LNCAP (cell line): ENCODE data around the gene CHD9NB.

ENCODE experiments used
- TF ChIP-seq, protein P1 (sequence below): fragments of 450-650 bp; IDR thresholded peaks from 2 replicates; pipeline ENCODE4 v1.5.1; 2017; ENCODE audit warnings: mild to moderate bottlenecking

CHD9NB gene

DNA sequence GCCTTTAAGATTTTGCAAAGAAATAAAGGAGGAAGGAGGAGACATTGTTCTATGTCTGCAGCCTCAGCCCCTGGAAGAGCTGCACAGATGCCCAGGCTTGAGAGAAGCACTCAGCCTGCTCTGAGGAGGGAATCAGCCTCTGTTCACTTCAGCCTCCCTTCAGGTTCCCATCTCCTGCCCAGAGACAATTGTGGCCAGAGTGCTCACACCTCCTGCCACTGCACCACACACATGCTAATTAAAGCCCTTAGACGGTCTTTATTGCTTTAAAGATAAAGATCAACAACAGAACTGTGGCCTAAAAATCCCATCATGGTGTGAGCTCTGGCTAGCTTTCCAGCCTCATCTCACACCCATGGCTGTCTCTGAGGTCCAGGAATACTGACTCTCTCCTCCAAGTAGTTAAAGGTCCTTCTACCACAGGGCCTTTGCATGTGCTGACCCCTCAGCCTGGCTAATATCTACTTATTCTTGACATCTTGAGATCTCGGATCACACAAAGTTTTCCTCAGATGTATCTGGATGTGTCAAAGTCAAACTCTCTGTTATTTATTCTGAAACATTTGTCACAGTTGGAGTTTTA lies 33.8 kb downstream of the CHD9NB start:
- TF ChIP-seq, protein P1, sequence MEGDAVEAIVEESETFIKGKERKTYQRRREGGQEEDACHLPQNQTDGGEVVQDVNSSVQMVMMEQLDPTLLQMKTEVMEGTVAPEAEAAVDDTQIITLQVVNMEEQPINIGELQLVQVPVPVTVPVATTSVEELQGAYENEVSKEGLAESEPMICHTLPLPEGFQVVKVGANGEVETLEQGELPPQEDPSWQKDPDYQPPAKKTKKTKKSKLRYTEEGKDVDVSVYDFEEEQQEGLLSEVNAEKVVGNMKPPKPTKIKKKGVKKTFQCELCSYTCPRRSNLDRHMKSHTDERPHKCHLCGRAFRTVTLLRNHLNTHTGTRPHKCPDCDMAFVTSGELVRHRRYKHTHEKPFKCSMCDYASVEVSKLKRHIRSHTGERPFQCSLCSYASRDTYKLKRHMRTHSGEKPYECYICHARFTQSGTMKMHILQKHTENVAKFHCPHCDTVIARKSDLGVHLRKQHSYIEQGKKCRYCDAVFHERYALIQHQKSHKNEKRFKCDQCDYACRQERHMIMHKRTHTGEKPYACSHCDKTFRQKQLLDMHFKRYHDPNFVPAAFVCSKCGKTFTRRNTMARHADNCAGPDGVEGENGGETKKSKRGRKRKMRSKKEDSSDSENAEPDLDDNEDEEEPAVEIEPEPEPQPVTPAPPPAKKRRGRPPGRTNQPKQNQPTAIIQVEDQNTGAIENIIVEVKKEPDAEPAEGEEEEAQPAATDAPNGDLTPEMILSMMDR = no peak

- TF ChIP-seq, protein P1 = no peak
Observed at GRCh38 chr16:53014287-53014686, 38.4 kb downstream of the CHD9NB start.

DNA sequence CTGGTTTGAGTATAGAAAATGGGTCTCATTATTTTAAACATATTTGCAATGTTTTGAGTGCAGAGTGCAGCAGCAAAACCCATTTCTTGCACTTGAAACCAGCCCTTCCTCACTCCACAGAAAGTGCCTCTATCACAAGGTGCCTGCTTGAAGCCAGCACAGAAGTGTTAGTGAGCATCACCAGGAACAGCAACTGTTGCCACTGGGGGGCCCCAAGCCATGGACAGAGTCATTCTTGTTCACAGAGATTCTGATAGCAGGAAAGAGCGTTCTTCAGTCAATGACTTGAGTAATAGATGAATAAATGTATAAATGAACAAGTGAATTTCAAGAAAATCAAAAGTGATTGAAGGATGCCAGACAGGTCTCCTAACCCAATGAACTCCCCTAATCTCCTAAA lies 45.6 kb downstream of the CHD9NB start:
- TF ChIP-seq, protein P1 = no peak

DNA sequence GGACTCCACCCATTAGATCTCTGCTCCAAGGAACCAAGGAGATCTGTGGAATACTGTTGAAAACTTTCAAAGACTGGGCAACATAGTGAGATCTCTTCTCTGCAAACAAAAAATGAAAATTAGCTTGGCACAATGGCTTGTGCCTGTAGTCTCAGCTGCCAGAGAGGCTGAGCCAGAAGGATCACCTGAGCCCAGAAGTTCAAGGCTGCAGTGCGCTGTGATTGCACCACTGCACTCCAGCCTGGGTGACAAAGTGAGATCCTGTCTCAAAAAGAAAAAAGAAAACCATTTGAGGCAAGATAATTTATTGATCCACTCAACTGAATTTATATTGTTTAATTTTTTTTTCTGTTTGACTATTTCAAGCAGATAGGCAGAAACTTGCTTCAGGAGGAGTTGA lies 54.8 kb downstream of the CHD9NB start:
- TF ChIP-seq, protein P1 = no peak

GRCh38 chr16:52994942-52995341 lies 57.8 kb downstream of the CHD9NB start:
- TF ChIP-seq, protein P1 = no peak

DNA sequence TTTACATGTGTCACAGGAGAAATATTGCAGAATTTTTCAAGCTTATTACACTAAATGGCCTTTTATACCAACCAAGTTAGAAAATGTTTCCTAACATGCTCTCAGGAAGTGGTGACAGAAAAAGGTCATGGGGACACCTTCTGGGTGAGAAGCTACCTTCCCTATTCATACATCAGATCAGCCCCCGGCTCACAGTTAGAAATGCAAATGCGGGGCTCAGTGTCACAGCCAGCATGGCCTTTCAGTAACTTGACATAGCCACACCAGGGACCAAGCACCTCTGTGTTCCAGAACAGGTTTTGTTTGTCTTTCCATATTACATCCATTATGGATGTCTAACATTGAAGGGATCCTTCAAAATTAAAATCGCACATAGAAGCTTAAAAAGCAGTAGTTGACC lies 59.5 kb downstream of the CHD9NB start:
- TF ChIP-seq, protein P1 = no peak

DNA sequence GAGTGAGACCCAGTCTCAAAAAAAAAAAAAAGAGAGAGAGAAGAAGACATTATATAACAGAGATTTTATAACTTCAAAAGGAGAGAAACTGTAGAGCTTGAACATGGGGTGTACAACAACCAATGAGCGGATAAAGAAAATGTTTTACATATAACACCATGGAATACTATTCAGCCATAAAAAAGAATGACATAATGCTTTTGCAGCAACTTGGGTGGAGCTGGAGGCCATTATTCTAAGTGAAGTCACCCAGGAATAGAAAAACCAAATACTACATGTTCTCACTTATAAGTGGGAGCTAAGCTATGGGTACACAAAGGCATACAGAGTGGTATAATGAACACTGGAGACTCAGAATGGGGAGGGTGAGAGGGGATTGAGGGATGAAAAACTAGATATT lies 61.1 kb downstream of the CHD9NB start:
- TF ChIP-seq, protein P1 = no peak
